ENCODE measurements around the gene LCE6A. TPM values are rescaled to one million over a fixed set of nuclear protein-coding genes. Genes with fewer than 3 reads are reported as not detected.

LCE6A gene
- total RNA-seq, 1 donor from 2014 or later = not detected

DNA sequence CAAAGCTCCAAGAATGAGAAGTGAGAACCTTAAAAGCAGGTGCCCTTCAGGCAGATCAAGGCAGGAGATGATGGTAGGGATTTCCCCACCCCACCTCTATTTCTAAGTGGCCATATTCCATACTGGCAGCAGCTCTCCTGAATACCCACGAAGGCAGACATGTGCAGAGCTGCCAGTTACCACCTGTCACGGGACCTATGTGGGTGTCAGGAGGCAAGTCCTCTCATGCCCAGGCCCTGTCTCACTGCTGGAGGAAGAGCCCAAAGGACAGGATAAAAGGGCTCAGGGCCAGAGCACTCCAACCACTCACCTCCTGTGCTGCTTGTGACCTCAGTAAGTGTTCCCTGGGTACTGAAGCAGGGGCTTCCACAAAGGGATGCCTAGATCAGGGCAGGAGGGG is 31.6 kb upstream of the LCE6A start:
- peaks cover 56% of the 10 kb centered on the region for H3K9me3 Mint-ChIP-seq
- no peak for TF ChIP-seq CTCF (IDR thresholded peaks at IDR 0.05; ENCODE audit: unreplicated experiment)
- DNase-seq (ENCODE audit: low spot score in 2 of 2, unreplicated experiment in 2 of 2) = no peak
- no peaks in the 10 kb centered on the region for H3K36me3 Mint-ChIP-seq
- H3K4me1 Mint-ChIP-seq = no peaks in the 10 kb centered on the region
- H3K27ac Mint-ChIP-seq = no peak overlapping the region
- no peak overlapping the region for H3K4me3 Mint-ChIP-seq
- H3K27me3 Mint-ChIP-seq (ENCODE audit: low read depth) = no peaks in the 10 kb centered on the region

DNA sequence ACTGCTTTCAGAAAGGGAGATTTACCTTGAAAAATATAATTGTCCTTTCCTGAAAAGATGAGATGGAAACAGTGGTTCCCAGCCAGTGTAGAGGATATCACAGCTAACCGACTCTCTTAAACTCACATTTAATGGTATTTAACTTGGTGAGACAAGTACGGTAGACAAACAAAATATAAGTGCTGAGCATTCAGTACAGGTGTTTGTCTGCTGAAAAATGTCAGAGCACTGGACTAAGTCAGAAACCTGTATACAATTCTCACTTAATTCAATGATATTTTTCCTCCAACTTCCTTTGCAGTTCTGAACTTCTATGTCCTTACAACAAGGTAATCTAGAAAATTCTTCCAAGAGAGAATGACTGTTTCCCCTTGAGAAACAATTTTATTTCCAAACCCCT is 31.0 kb upstream of the LCE6A start, which contains the start of gene LCE1B:
Gene LCE1B, plus strand, starts transcription at position 301 of the 400 bp plus-strand sequence. CDS start 476 bp downstream, outside the sequence.
- DNase-seq (ENCODE audit: low spot score in 2 of 2, unreplicated experiment in 2 of 2) = no peak
- no peak within 1 kb of the TSS for H3K4me3 Mint-ChIP-seq
- no peaks in the 10 kb centered on the region for H3K27me3 Mint-ChIP-seq (ENCODE audit: low read depth)
- H3K4me1 Mint-ChIP-seq = no peaks in the 10 kb centered on the region
- no peak for TF ChIP-seq CTCF (IDR thresholded peaks at IDR 0.05; ENCODE audit: unreplicated experiment)
- H3K36me3 Mint-ChIP-seq = no peaks in the 10 kb centered on the region
- no peak within 1 kb of the TSS for H3K27ac Mint-ChIP-seq
- peaks cover 54% of the 10 kb centered on the region for H3K9me3 Mint-ChIP-seq

DNA sequence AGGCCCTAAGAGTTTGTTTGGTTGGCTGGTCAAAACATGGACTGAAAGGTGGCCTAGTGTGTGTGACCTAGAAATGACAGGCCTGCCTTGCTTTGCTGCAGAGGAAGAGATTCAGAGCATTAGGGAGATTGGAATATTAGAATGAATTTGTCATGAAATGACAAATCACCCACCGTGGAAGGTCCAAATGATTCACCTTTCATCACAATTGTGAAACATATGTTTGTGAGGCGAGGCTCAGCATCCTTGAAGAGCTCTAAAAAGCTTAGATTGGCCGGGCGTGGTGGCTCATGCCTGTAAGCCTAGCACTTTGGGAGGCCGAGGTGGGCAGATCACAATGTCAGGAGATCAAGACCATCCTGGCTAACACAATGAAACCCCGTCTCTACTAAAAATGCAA is 25.3 kb upstream of the LCE6A start:
- Mint-ChIP-seq H3K36me3 (no peaks in the 10 kb centered on the region), H3K27me3 (ENCODE audit: low read depth) (no peaks in the 10 kb centered on the region), H3K4me1 (no peaks in the 10 kb centered on the region), H3K4me3 (no peak overlapping the region), H3K9me3 (peaks cover 54% of the 10 kb centered on the region), H3K27ac (no peak overlapping the region)
- no peak for DNase-seq (ENCODE audit: low spot score in 2 of 2, unreplicated experiment in 2 of 2)
- no peak for TF ChIP-seq CTCF (IDR thresholded peaks at IDR 0.05; ENCODE audit: unreplicated experiment)

GRCh38 chr1:152823294-152823693 is 19.4 kb upstream of the LCE6A start:
- DNase-seq (ENCODE audit: low spot score in 2 of 2, unreplicated experiment in 2 of 2) = no peak
- peaks cover 3% of the 10 kb centered on the region for H3K36me3 Mint-ChIP-seq
- TF ChIP-seq CTCF (IDR thresholded peaks at IDR 0.05; ENCODE audit: unreplicated experiment) = no peak
- no peaks in the 10 kb centered on the region for H3K4me1 Mint-ChIP-seq
- no peak overlapping the region for H3K4me3 Mint-ChIP-seq
- H3K27ac Mint-ChIP-seq = no peak overlapping the region
- peaks cover 57% of the 10 kb centered on the region for H3K9me3 Mint-ChIP-seq
- no peaks in the 10 kb centered on the region for H3K27me3 Mint-ChIP-seq (ENCODE audit: low read depth)

GRCh38 chr1:152824964-152825363 is 17.7 kb upstream of the LCE6A start:
- no peak for TF ChIP-seq CTCF (IDR thresholded peaks at IDR 0.05; ENCODE audit: unreplicated experiment)
- no peak for DNase-seq (ENCODE audit: low spot score in 2 of 2, unreplicated experiment in 2 of 2)
- Mint-ChIP-seq H3K4me3 (no peak overlapping the region), H3K27me3 (ENCODE audit: low read depth) (no peaks in the 10 kb centered on the region), H3K9me3 (peaks cover 58% of the 10 kb centered on the region), H3K27ac (no peak overlapping the region), H3K4me1 (no peaks in the 10 kb centered on the region), H3K36me3 (peaks cover 3% of the 10 kb centered on the region)

DNA sequence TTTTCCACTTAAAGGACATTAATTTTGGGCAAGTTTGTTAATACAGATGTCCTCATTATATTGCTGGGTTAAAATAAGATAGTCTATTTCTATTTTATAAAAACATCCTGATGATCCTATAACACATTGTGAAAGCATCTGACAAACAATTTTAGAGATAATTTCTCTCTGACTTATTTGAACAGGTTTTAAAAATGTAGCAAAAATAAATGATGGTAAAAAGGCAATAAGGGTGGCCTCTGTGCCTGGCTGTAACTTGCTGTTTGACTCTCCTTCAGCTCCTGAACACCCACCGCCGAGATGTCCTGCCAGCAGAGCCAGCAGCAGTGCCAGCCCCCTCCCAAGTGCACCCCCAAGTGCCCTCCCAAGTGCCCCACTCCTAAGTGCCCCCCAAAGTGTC is 15.5 kb upstream of the LCE6A start, which contains the start of gene LCE1A:
Gene LCE1A, plus strand, starts transcription at position 301 of the 400 bp plus-strand sequence. Its CDS starts 0 bp downstream, at position 301.
- H3K36me3 Mint-ChIP-seq = peaks cover 3% of the 10 kb centered on the region
- H3K27me3 Mint-ChIP-seq (ENCODE audit: low read depth) = no peaks in the 10 kb centered on the region
- H3K9me3 Mint-ChIP-seq = peaks cover 62% of the 10 kb centered on the region
- H3K4me3 Mint-ChIP-seq = no peak within 1 kb of the TSS
- no peak within 1 kb of the TSS for H3K27ac Mint-ChIP-seq
- DNase-seq (ENCODE audit: low spot score in 2 of 2, unreplicated experiment in 2 of 2) = no peak
- TF ChIP-seq CTCF (IDR thresholded peaks at IDR 0.05; ENCODE audit: unreplicated experiment) = no peak
- H3K4me1 Mint-ChIP-seq = no peaks in the 10 kb centered on the region
